CD14-positive monocyte (primary cell): ENCODE data around the gene RGS13. TPM values are rescaled to one million over a fixed set of nuclear protein-coding genes. Genes with fewer than 3 reads are reported as not detected.

Experiments
- DNase-seq, 3 donors: peaks; one replicate each; pipeline ENCODE4 v3.0.0-alpha.2; 2011 to 2022
- H2AFZ ChIP-seq: 2 replicates; pipeline ENCODE4 v1.6.0; 2012; ENCODE audit warnings: mild to moderate bottlenecking, low read depth, low read length, inconsistent platforms; ENCODE audit not compliant: insufficient read depth, poor library complexity, severe bottlenecking
- H3K27ac ChIP-seq, 2 donors: 1 replicate in 1 of 2; 2 replicates in 1 of 2; pipeline ENCODE4 v1.5.1; 2012 to 2013; ENCODE audit warnings: low read length in 2 of 2, control low read depth in 1 of 2, inconsistent platforms in 1 of 2, low read depth in 1 of 2, mild to moderate bottlenecking in 1 of 2
- H3K27me3 ChIP-seq, 2 donors: one replicate each; pipeline versions ENCODE4 v1.6.0 to v1.6.1; 2011 to 2013; ENCODE audit warnings: low read length in 2 of 2; ENCODE audit not compliant: control insufficient read depth in 2 of 2, insufficient read depth in 2 of 2
- H3K36me3 ChIP-seq, 2 donors: replicated peaks in 1 of 2; 1 replicate in 1 of 2; 2 replicates in 1 of 2; pipeline versions ENCODE4 v1.5.1 to v1.6.1; 2012 to 2013; ENCODE audit warnings: low read length in 2 of 2, control low read depth in 1 of 2, inconsistent platforms in 1 of 2, mild to moderate bottlenecking in 1 of 2; ENCODE audit not compliant: insufficient read depth in 2 of 2, control insufficient read depth in 1 of 2
- H3K4me1 ChIP-seq, 2 donors: 1 replicate in 1 of 2; 2 replicates in 1 of 2; pipeline versions ENCODE4 v1.5.1 to v1.6.1; 2012 to 2013; ENCODE audit warnings: low read length in 2 of 2, control low read depth in 1 of 2, inconsistent platforms in 1 of 2, mild to moderate bottlenecking in 1 of 2, moderate library complexity in 1 of 2; ENCODE audit not compliant: insufficient read depth in 2 of 2, control insufficient read depth in 1 of 2
- H3K4me2 ChIP-seq: replicated peaks from 2 replicates; pipeline ENCODE3; 2012; ENCODE audit warnings: low read length, moderate library complexity, mild to moderate bottlenecking; ENCODE audit not compliant: poor library complexity, severe bottlenecking; ENCODE audit errors: extremely low read depth
- H3K4me3 ChIP-seq, 3 experiments: fragments of 200-600 bp in 1 of 3; sonication (generic) in 1 of 3; replicated peaks in 1 of 3; 1 replicate in 2 of 3; 2 replicates in 1 of 3; pipeline ENCODE4 v1.5.1; 2011 to 2013; ENCODE audit warnings: low read length in 3 of 3, mild to moderate bottlenecking in 3 of 3, control low read depth in 2 of 3, low read depth in 2 of 3, inconsistent platforms in 1 of 3, moderate library complexity in 1 of 3
- H3K79me2 ChIP-seq: 2 replicates; pipeline ENCODE4 v1.6.0; 2012; ENCODE audit warnings: mild to moderate bottlenecking, control low read depth, inconsistent platforms, low read length, moderate library complexity; ENCODE audit not compliant: insufficient read depth
- H3K9ac ChIP-seq: 2 replicates; pipeline ENCODE4 v1.6.0; 2017; ENCODE audit warnings: low read length, mild to moderate bottlenecking; ENCODE audit not compliant: insufficient read depth, poor library complexity, severe bottlenecking
- H3K9me3 ChIP-seq, 2 donors: replicated peaks in 1 of 2; 1 replicate in 1 of 2; 2 replicates in 1 of 2; pipeline versions ENCODE4 v1.5.1 to v1.6.1; 2012 to 2013; ENCODE audit warnings: low read length in 2 of 2, control low read depth in 1 of 2; ENCODE audit not compliant: control insufficient read depth in 1 of 2, insufficient read depth in 1 of 2
- H4K20me1 ChIP-seq: 2 replicates; pipeline ENCODE4 v1.6.0; 2012; ENCODE audit warnings: mild to moderate bottlenecking, low read length, control low read depth, moderate library complexity; ENCODE audit not compliant: insufficient read depth
- H3K27ac Mint-ChIP-seq, 7 donors: one replicate each; pipeline ENCODE4 v1.8.0; 2020; ENCODE audit warnings: mild to moderate bottlenecking in 7 of 7, mixed read lengths in 7 of 7, moderate library complexity in 6 of 7, inconsistent platforms in 2 of 7
- H3K27me3 Mint-ChIP-seq, 3 donors: one replicate each; pipeline ENCODE4 v1.8.0; 2021 to 2022; ENCODE audit warnings: low read depth in 3 of 3, mild to moderate bottlenecking in 3 of 3, mixed read lengths in 3 of 3, moderate library complexity in 3 of 3, inconsistent platforms in 1 of 3
- H3K36me3 Mint-ChIP-seq, 2 donors: one replicate each; pipeline ENCODE4 v1.8.0; 2020; ENCODE audit warnings: mixed read lengths in 2 of 2, inconsistent platforms in 1 of 2, mild to moderate bottlenecking in 1 of 2
- H3K4me1 Mint-ChIP-seq: one replicate; pipeline ENCODE4 v1.8.0; 2020; ENCODE audit warnings: mild to moderate bottlenecking, mixed read lengths
- H3K4me3 Mint-ChIP-seq, 2 donors: one replicate each; pipeline ENCODE4 v1.8.0; 2020; ENCODE audit warnings: mild to moderate bottlenecking in 2 of 2, mixed read lengths in 2 of 2, moderate library complexity in 1 of 2
- H3K9me3 Mint-ChIP-seq, 7 donors: one replicate each; pipeline ENCODE4 v1.8.0; 2020 to 2022; ENCODE audit warnings: mixed read lengths in 7 of 7, mild to moderate bottlenecking in 6 of 7, moderate library complexity in 6 of 7, inconsistent platforms in 2 of 7
- CTCF ChIP-seq: fragments of 200-600 bp; IDR thresholded peaks from one replicate; pipeline ENCODE4 v1.8.0; 2022; ENCODE audit warnings: antibody characterized with exemption, mild to moderate bottlenecking
- WGBS: methylation state at CpG from one replicate; pipeline ENCODE4 v1.1.5; 2013; ENCODE audit warnings: missing lambda C conversion rate; ENCODE audit not compliant: insufficient coverage; 5-methylcytosine and 5-hydroxymethylcytosine counted together
- intact Hi-C, 2 donors: fragments of 100-400 bp; cut with micrococcal nuclease; formaldehyde crosslinking; loops; one replicate each; pipeline versions ENCODE4 v1.15.0 to v1.15.1; 2023
- polyA plus RNA-seq, 3 donors: library from polyadenylated mRNA; depleted of rRNA in 1 of 3; unstranded in 2 of 3; stranded (reverse) in 1 of 3; fragments of 300-500 nt in 2 of 3; fragments of >200 nt in 1 of 3; fragmentation: Illumina TruSeq in 2 of 3; gene quantifications; 1 replicate in 2 of 3; 2 replicates in 1 of 3; pipeline ENCODE4 v1.2.3, GENCODE V29; 2012 to 2021

Gene RGS13
- polyA plus RNA-seq, 3 donors, result not detected

- Histone ChIP-seq H3K4me1 (no peaks in the 10 kb centered on the region), H3K36me3 (no peaks in the 10 kb centered on the region), H3K27me3 (no peaks in the 10 kb centered on the region), H3K27ac (no peak overlapping the region), H3K4me2 (no peak overlapping the region), H3K9me3 (no peaks in the 10 kb centered on the region), H3K9ac (no peak overlapping the region), H4K20me1 (no peaks in the 10 kb centered on the region), H3K79me2 (no peaks in the 10 kb centered on the region), H3K4me3 (no peak overlapping the region), H2AFZ (no peak overlapping the region)
- Mint-ChIP-seq H3K36me3 (no peaks in the 10 kb centered on the region), H3K4me3 (no peak overlapping the region), H3K4me1 (no peaks in the 10 kb centered on the region), H3K27ac (no peak overlapping the region), H3K27me3 (no peaks in the 10 kb centered on the region), H3K9me3 (peaks cover 0 to 2% (median 0%) of the 10 kb centered on the region in 7 donors)
- TF ChIP-seq CTCF, result no peak
- no CpG with 5 or more reads among the region's 6 CpGs for WGBS
- intact Hi-C loops, result no loop called here
- no peak for DNase-seq
Measured at GRCh38 chr1:192632641-192633532, 3.1 kb upstream of the RGS13 start.

- H3K4me3 ChIP-seq, result no peak overlapping the region
- H3K9ac ChIP-seq, result no peak overlapping the region
- H2AFZ ChIP-seq, result no peak overlapping the region
- no peak for TF ChIP-seq CTCF
- no peak for DNase-seq
- H3K9me3 ChIP-seq, result no peaks in the 10 kb centered on the region
- H3K36me3 ChIP-seq, result no peaks in the 10 kb centered on the region
- no peaks in the 10 kb centered on the region for H4K20me1 ChIP-seq
- peaks cover 0 to 2% (median 0%) of the 10 kb centered on the region in 7 donors for H3K9me3 Mint-ChIP-seq
- H3K27ac ChIP-seq, result no peak overlapping the region
- no peak overlapping the region for H3K4me3 Mint-ChIP-seq
- intact Hi-C loops, result no loop called here
- H3K4me1 Mint-ChIP-seq, result no peaks in the 10 kb centered on the region
- H3K79me2 ChIP-seq, result no peaks in the 10 kb centered on the region
- no peak overlapping the region for H3K4me2 ChIP-seq
- no peaks in the 10 kb centered on the region for H3K27me3 ChIP-seq
- H3K27ac Mint-ChIP-seq, result no peak overlapping the region
- no peaks in the 10 kb centered on the region for H3K36me3 Mint-ChIP-seq
- no peaks in the 10 kb centered on the region for H3K27me3 Mint-ChIP-seq
- no peaks in the 10 kb centered on the region for H3K4me1 ChIP-seq
- 94% methylated on average over 5 of the region's 7 CpGs for WGBS
Measured at GRCh38 chr1:192633533-192634253, 2.3 kb upstream of the RGS13 start.
